ENCODE measurements around the gene TMEM39A. TPM values are rescaled to one million over a fixed set of nuclear protein-coding genes. Genes with fewer than 3 reads are reported as not detected.

The TMEM39A gene, protein sequence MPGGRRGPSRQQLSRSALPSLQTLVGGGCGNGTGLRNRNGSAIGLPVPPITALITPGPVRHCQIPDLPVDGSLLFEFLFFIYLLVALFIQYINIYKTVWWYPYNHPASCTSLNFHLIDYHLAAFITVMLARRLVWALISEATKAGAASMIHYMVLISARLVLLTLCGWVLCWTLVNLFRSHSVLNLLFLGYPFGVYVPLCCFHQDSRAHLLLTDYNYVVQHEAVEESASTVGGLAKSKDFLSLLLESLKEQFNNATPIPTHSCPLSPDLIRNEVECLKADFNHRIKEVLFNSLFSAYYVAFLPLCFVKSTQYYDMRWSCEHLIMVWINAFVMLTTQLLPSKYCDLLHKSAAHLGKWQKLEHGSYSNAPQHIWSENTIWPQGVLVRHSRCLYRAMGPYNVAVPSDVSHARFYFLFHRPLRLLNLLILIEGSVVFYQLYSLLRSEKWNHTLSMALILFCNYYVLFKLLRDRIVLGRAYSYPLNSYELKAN
- 103 and 109 TPM in 2 replicates for total RNA-seq

GRCh38 chr3:119463171-119464169, at the start of gene TMEM39A:
Gene TMEM39A, minus strand, starts transcription at chr3:119463615. Its CDS starts 1,541 bp downstream, at chr3:119462074.

GRCh38 chr3:119498186-119499011, 35.0 kb upstream of the TMEM39A start, which contains the start of gene TIMMDC1:
Gene TIMMDC1, plus strand, starts transcription at chr3:119498547. Its CDS starts 187 bp downstream, at chr3:119498734.

Other genes with a start within 250 kb of the TMEM39A start
- gene B4GALT4, start 222.7 kb downstream of the TMEM39A start, total RNA-seq: 22.9 and 29.9 TPM in 2 replicates
- 20.6 and 25.1 TPM in 2 replicates for gene ARHGAP31, start 169.2 kb downstream of the TMEM39A start, total RNA-seq
- 11.8 and 12.8 TPM in 2 replicates for gene POGLUT1, start 5.3 kb upstream of the TMEM39A start, total RNA-seq
- gene TIMMDC1, start 34.9 kb upstream of the TMEM39A start, total RNA-seq: 43.0 and 46.6 TPM in 2 replicates
- under 0.01 TPM in 1 of 2 replicates, not detected in the other for gene CD80, start 96.0 kb upstream of the TMEM39A start, total RNA-seq
- gene ADPRH, start 115.9 kb upstream of the TMEM39A start, total RNA-seq: 6.8 and 7.6 TPM in 2 replicates
- gene PLA1A, start 134.3 kb upstream of the TMEM39A start, total RNA-seq: not detected in 2 replicates
- gene POPDC2, start 197.0 kb upstream of the TMEM39A start, total RNA-seq: 0.49 and 0.61 TPM in 2 replicates
- 4.5 and 4.6 TPM in 2 replicates for gene COX17, start 213.8 kb upstream of the TMEM39A start, total RNA-seq
- 0.32 and 0.73 TPM in 2 replicates for gene CFAP91, start 239.4 kb upstream of the TMEM39A start, total RNA-seq

All from hair follicle dermal papilla cell (primary cell).